SK-N-SH (cell line): ENCODE measurements around the gene UBE3D. TPM values are rescaled to one million over a fixed set of nuclear protein-coding genes. Genes with fewer than 3 reads are reported as not detected.

Experiments
- CTCF ChIA-PET: fragments of 300-600, 350-600 bp; formaldehyde crosslinking; extraction: SDS; loops from one replicate; lab custom pipeline; 2021; lab: Yijun Ruan, JAX
- POLR2A ChIA-PET: fragments of 350-600 bp; sonication (Branson Sonifier 250); formaldehyde crosslinking; extraction: SDS; loops from one replicate; lab custom pipeline; 2020; ENCODE audit warnings: antibody characterized with exemption, inconsistent platforms; lab: Yijun Ruan, JAX
- DNase-seq: peaks from one replicate; pipeline ENCODE4 v3.0.0; 2012
- H2AFZ ChIP-seq: fragments of 200-600 bp; sonication (generic); 2 replicates; pipeline ENCODE4 v1.8.1; 2016; ENCODE audit warnings: antibody characterized with exemption, mild to moderate bottlenecking, low read depth
- H3F3A ChIP-seq: fragments of 200-600 bp; sonication (generic); replicated peaks from 2 replicates; pipeline ENCODE3; 2016; ENCODE audit warnings: antibody characterized with exemption, mild to moderate bottlenecking; ENCODE audit not compliant: insufficient read depth
- H3K27ac ChIP-seq, 2 experiments: fragments of 200-500 bp in 1 of 2; fragments of 200-600 bp in 1 of 2; sonication (Bioruptor generic) in 1 of 2; sonication (generic), shearing (Covaris generic) in 1 of 2; 2 replicates each; pipeline versions ENCODE4 v1.5.1 to v1.6.1; 2014 to 2016; ENCODE audit warnings: low read depth in 2 of 2, inconsistent platforms in 1 of 2, low read length in 1 of 2, mild to moderate bottlenecking in 1 of 2, mixed read lengths in 1 of 2
- H3K27me3 ChIP-seq: fragments of 200-600 bp; sonication (generic), shearing (Covaris generic); 2 replicates; pipeline ENCODE4 v1.6.1; 2016; ENCODE audit warnings: mixed run types; ENCODE audit not compliant: insufficient read depth
- H3K36me3 ChIP-seq, 2 experiments: fragments of 200-500 bp in 1 of 2; fragments of 200-600 bp in 1 of 2; sonication (Bioruptor generic) in 1 of 2; sonication (generic) in 1 of 2; replicated peaks in 1 of 2; 2 replicates each; pipeline versions ENCODE3 to v1.5.1; 2014 to 2016; ENCODE audit warnings: low read length in 1 of 2, mild to moderate bottlenecking in 1 of 2; ENCODE audit not compliant: insufficient read depth in 2 of 2, control insufficient read depth in 1 of 2
- H3K4me1 ChIP-seq, 2 experiments: fragments of 200-500 bp in 1 of 2; fragments of 200-600 bp in 1 of 2; sonication (Bioruptor generic) in 1 of 2; sonication (generic), shearing (Covaris generic) in 1 of 2; 2 replicates each; pipeline versions ENCODE4 v1.5.1 to v1.6.1; 2014 to 2016; ENCODE audit warnings: low read depth in 1 of 2, low read length in 1 of 2, mixed run types in 1 of 2; ENCODE audit not compliant: insufficient read depth in 2 of 2, control insufficient read depth in 1 of 2
- H3K4me2 ChIP-seq: fragments of 200-600 bp; sonication (generic), shearing (Covaris generic); 2 replicates; pipeline ENCODE4 v1.6.1; 2017; ENCODE audit warnings: mixed run types
- H3K4me3 ChIP-seq, 2 experiments: fragments of 200-500 bp in 1 of 2; fragments of 200-600 bp in 1 of 2; sonication (Bioruptor generic) in 1 of 2; sonication (generic), shearing (Covaris generic) in 1 of 2; 2 replicates each; pipeline versions ENCODE4 v1.5.1 to v1.8.1; 2014 to 2016; ENCODE audit warnings: low read depth in 2 of 2, inconsistent platforms in 1 of 2, low read length in 1 of 2, mild to moderate bottlenecking in 1 of 2, mixed read lengths in 1 of 2, moderate library complexity in 1 of 2
- H3K79me2 ChIP-seq: fragments of 200-600 bp; sonication (generic); 2 replicates; pipeline ENCODE4 v1.8.1; 2017; ENCODE audit warnings: mild to moderate bottlenecking; ENCODE audit not compliant: insufficient read depth
- H3K9ac ChIP-seq: fragments of 200-600 bp; sonication (generic); 2 replicates; pipeline ENCODE4 v1.6.1; 2017; ENCODE audit warnings: mixed run types
- H3K9me2 ChIP-seq: fragments of 200-600 bp; sonication (generic); 2 replicates; pipeline ENCODE4 v1.6.1; 2017; ENCODE audit warnings: mixed run types
- H3K9me3 ChIP-seq: fragments of 200-600 bp; sonication (generic); 2 replicates; pipeline ENCODE4 v1.6.1; 2017; ENCODE audit warnings: mixed run types, mild to moderate bottlenecking, moderate library complexity
- H4K20me1 ChIP-seq: fragments of 200-600 bp; sonication (generic); 2 replicates; pipeline ENCODE4 v1.6.1; 2017; ENCODE audit warnings: mild to moderate bottlenecking, mixed run types; ENCODE audit not compliant: insufficient read depth
- CHD2 ChIP-seq: fragments of 150-350 bp; IDR thresholded peaks from 2 replicates; pipeline ENCODE4 v1.6.1; 2018; ENCODE audit warnings: low read length; ENCODE audit not compliant: partially characterized antibody
- CTCF ChIP-seq: fragments of 200-600 bp; sonication (generic); IDR thresholded peaks from 2 replicates; pipeline ENCODE4 v1.6.1; 2017; ENCODE audit warnings: antibody characterized with exemption, mild to moderate bottlenecking, moderate library complexity
- FOSL2 ChIP-seq: IDR thresholded peaks from 2 replicates; pipeline ENCODE4 v1.4.0; 2012; ENCODE audit warnings: low read depth, mild to moderate bottlenecking, moderate library complexity, borderline replicate concordance
- FOXJ3 ChIP-seq: sonication (generic); formaldehyde crosslinking; IDR thresholded peaks from 2 replicates; pipeline ENCODE4 v1.5.1; 2020; ENCODE audit warnings: mild to moderate bottlenecking, missing genetic modification reagents
- GABPA ChIP-seq: IDR thresholded peaks from 2 replicates; pipeline ENCODE4 v1.4.0; 2012; ENCODE audit warnings: low read depth, mild to moderate bottlenecking
- GATA2 ChIP-seq: sonication (generic); formaldehyde crosslinking; IDR thresholded peaks from 2 replicates; pipeline ENCODE4 v1.5.0; 2020; ENCODE audit warnings: mild to moderate bottlenecking, missing genetic modification reagents
- IRF3 ChIP-seq: fragments of 150-350 bp; IDR thresholded peaks from 2 replicates; pipeline ENCODE4 v1.6.1; 2016; ENCODE audit warnings: mild to moderate bottlenecking, low read depth, low read length
- PBX3 ChIP-seq: IDR thresholded peaks from 2 replicates; pipeline ENCODE4; 2012
- POLR2AphosphoS5 ChIP-seq: IDR thresholded peaks from 2 replicates; pipeline ENCODE4 v1.6.1; 2012; ENCODE audit warnings: low read depth, low read length
- RFX5 ChIP-seq: IDR thresholded peaks from 2 replicates; pipeline ENCODE4 v1.6.1; 2012; ENCODE audit warnings: mild to moderate bottlenecking, improper control_type of control experiment, low read length
- RXRA ChIP-seq: IDR thresholded peaks from 2 replicates; pipeline ENCODE4 v1.4.0; 2012; ENCODE audit warnings: low read depth, mild to moderate bottlenecking, borderline replicate concordance
- SMC3 ChIP-seq: IDR thresholded peaks from 2 replicates; pipeline ENCODE4 v1.6.1; 2012; ENCODE audit warnings: low read depth, low read length, improper control_type of control experiment
- TCF12 ChIP-seq: IDR thresholded peaks from 2 replicates; pipeline ENCODE4 v1.4.0; 2012
- USF1 ChIP-seq: IDR thresholded peaks from 2 replicates; pipeline ENCODE4 v1.4.0; 2012; ENCODE audit warnings: low read depth, borderline replicate concordance
- USF2 ChIP-seq: fragments of 150-350 bp; IDR thresholded peaks from 2 replicates; pipeline ENCODE4 v1.6.1; 2017; ENCODE audit warnings: antibody characterized with exemption, low read length, low read depth, borderline replicate concordance
- ZBTB33 ChIP-seq: IDR thresholded peaks from 2 replicates; pipeline ENCODE4 v1.4.0; 2012; ENCODE audit warnings: low read depth, borderline replicate concordance
- polyA plus RNA-seq, 3 experiments: library from polyadenylated mRNA; depleted of rRNA; stranded (reverse); fragments of >200 nt; gene quantifications; 2 replicates each; pipeline ENCODE4 v1.2.3, GENCODE V29; 2012

The UBE3D gene
- polyA plus RNA-seq, 1 of the 3 experiments (the other 2 are of a cell fraction): 3.4 TPM

- H3K4me3 ChIP-seq: no peak overlapping the region
- H3K27ac ChIP-seq: peak overlapping the region; percentile 6 to 15; a peak in 2 of 4 replicates
Measured at GRCh38 chr6:82989736-82990290, 75.8 kb downstream of the UBE3D start.

More at GRCh38 chr6:82989736-82990290, 75.8 kb downstream of the UBE3D start:
- no peaks in the 10 kb centered on the region for H3K9me3 ChIP-seq
- no peaks in the 10 kb centered on the region for H4K20me1 ChIP-seq
- H3K9me2 ChIP-seq: no peaks in the 10 kb centered on the region
- H2AFZ ChIP-seq: no peak overlapping the region
- H3K27me3 ChIP-seq: no peaks in the 10 kb centered on the region
- H3K4me1 ChIP-seq: peaks cover 3 to 15% of the 10 kb centered on the region in 2 experiments; a peak in 3 of 4 replicates
- no peak overlapping the region for H3K4me2 ChIP-seq
- H3K36me3 ChIP-seq: peaks cover 0 to 5% of the 10 kb centered on the region in 2 experiments
- no peak overlapping the region for H3K9ac ChIP-seq
- ChIA-PET CTCF (no interaction called here), POLR2A (no interaction called here)
- no peaks in the 10 kb centered on the region for H3K79me2 ChIP-seq
- peaks cover 6% of the 10 kb centered on the region for H3F3A ChIP-seq
- DNase-seq: no peak
- TF ChIP-seq IRF3 (no peak), CTCF (no peak), FOSL2 (no peak), SMC3 (no peak), GATA2 (no peak), POLR2AphosphoS5 (no peak), ZBTB33 (no peak), USF1 (no peak), CHD2 (no peak), FOXJ3 (CRISPR knock-in tag) (no peak), PBX3 (no peak), RXRA (no peak), GABPA (no peak), TCF12 (no peak), RFX5 (no peak), USF2 (no peak)
